GM12878 (cell line): ENCODE data around the gene POLR2L. TPM values are rescaled to one million over a fixed set of nuclear protein-coding genes. Genes with fewer than 3 reads are reported as not detected.
A peak's percentile ranks its signal among the peaks of the same experiment; 100 is the strongest.

ENCODE experiments used
- CHD1 ChIP-seq: IDR thresholded peaks from 2 replicates; pipeline ENCODE4 v1.6.1; 2012; ENCODE audit warnings: low read depth, low read length, improper control_type of control experiment
- CHD4 ChIP-seq: fragments of 200-600 bp; sonication (generic); IDR thresholded peaks from 2 replicates; pipeline ENCODE4 v1.6.1; 2016; ENCODE audit warnings: mild to moderate bottlenecking
- DPF2 ChIP-seq: fragments of 450-650 bp; IDR thresholded peaks from 2 replicates; pipeline ENCODE4 v1.6.1; 2017; ENCODE audit warnings: mild to moderate bottlenecking
- EED ChIP-seq: sonication (generic); IDR thresholded peaks from 2 replicates; pipeline ENCODE4 v1.6.1; 2016; ENCODE audit warnings: antibody characterized with exemption, low read depth
- EP300 ChIP-seq, 2 experiments: fragments of 150-350 bp in 1 of 2; IDR thresholded peaks; 2 replicates each; pipeline ENCODE4 v1.6.1; 2011 to 2012; ENCODE audit warnings: low read depth in 2 of 2, low read length in 2 of 2, borderline replicate concordance in 1 of 2, improper control_type of control experiment in 1 of 2, inconsistent platforms in 1 of 2; ENCODE audit not compliant: control insufficient read depth in 1 of 2
- EZH2 ChIP-seq: IDR thresholded peaks from 2 replicates; pipeline ENCODE4 v1.6.1; 2012; ENCODE audit warnings: low read depth, mild to moderate bottlenecking, control low read depth, inconsistent platforms, low read length, borderline replicate concordance; ENCODE audit not compliant: control insufficient read depth
- IRF3 ChIP-seq: fragments of 450-650 bp; IDR thresholded peaks from 2 replicates; pipeline ENCODE4 v1.6.1; 2014; ENCODE audit warnings: mild to moderate bottlenecking
- JUNB ChIP-seq: IDR thresholded peaks from 2 replicates; pipeline ENCODE4 v1.6.1; 2016; ENCODE audit warnings: antibody characterized with exemption, mild to moderate bottlenecking
- LARP7 ChIP-seq: fragments of 450-650 bp; IDR thresholded peaks from 2 replicates; pipeline ENCODE4 v1.6.1; 2017; ENCODE audit warnings: mild to moderate bottlenecking
- MAX ChIP-seq: IDR thresholded peaks from 2 replicates; pipeline ENCODE4 v1.6.1; 2012; ENCODE audit warnings: low read depth, low read length, improper control_type of control experiment
- NBN ChIP-seq: fragments of 450-650 bp; IDR thresholded peaks from 2 replicates; pipeline ENCODE4 v1.6.1; 2016
- NKRF ChIP-seq: fragments of 450-650 bp; conservative IDR thresholded peaks from 2 replicates; pipeline ENCODE4 v1.6.1; 2017; ENCODE audit warnings: mild to moderate bottlenecking, moderate library complexity
- POLR2AphosphoS5 ChIP-seq: IDR thresholded peaks from 2 replicates; pipeline ENCODE4 v1.6.1; 2011; ENCODE audit warnings: mild to moderate bottlenecking, low read length, inconsistent platforms
- RB1 ChIP-seq: fragments of 450-650 bp; formaldehyde crosslinking; IDR thresholded peaks from 2 replicates; pipeline ENCODE4 v1.6.1; 2017; ENCODE audit warnings: mild to moderate bottlenecking, borderline replicate concordance
- RELA ChIP-seq: fragments of 450-650 bp; IDR thresholded peaks from 2 replicates; pipeline ENCODE4 v1.8.0; 2014; ENCODE audit warnings: borderline replicate concordance; ENCODE audit not compliant: partially characterized antibody
- SMAD5 ChIP-seq: IDR thresholded peaks from 2 replicates; pipeline ENCODE4 v1.6.1; 2016; ENCODE audit warnings: antibody characterized with exemption, low read depth
- SP1 ChIP-seq: IDR thresholded peaks from one replicate; pipeline ENCODE4 v1.6.1; 2011; ENCODE audit warnings: low read depth, low read length
- SREBF1 ChIP-seq: IDR thresholded peaks from 2 replicates; pipeline ENCODE4 v1.6.1; 2012; ENCODE audit warnings: mild to moderate bottlenecking, low read length
- TAF1 ChIP-seq: IDR thresholded peaks from 2 replicates; pipeline ENCODE4 v1.6.1; 2011; ENCODE audit warnings: mild to moderate bottlenecking, low read depth, low read length, borderline replicate concordance
- ZNF217 ChIP-seq: fragments of 450-650 bp; IDR thresholded peaks from 2 replicates; pipeline ENCODE4 v1.6.1; 2017; ENCODE audit warnings: antibody characterized with exemption, mild to moderate bottlenecking
- ZSCAN29 ChIP-seq: fragments of 450-650 bp; IDR thresholded peaks from 2 replicates; pipeline ENCODE4 v1.6.1; 2017; ENCODE audit warnings: mild to moderate bottlenecking, moderate library complexity
- polyA plus RNA-seq, 11 experiments: library from polyadenylated mRNA; depleted of rRNA in 4 of 11; unstranded in 6 of 11; stranded (reverse) in 5 of 11; fragments of >200 nt; fragmentation: Nextera tagmentation in 4 of 11; fragmentation: Illumina TruSeq in 1 of 11; extraction: Ambion mirVana in 4 of 11; extraction: Trizol in 1 of 11; gene quantifications; 1 replicate in 1 of 11; 2 replicates in 10 of 11; pipeline versions ENCODE4 v1.2.1 to v1.2.3, GENCODE V29; 2011 to 2016; ENCODE audit warnings: inconsistent platforms in 2 of 11, missing spikeins in 2 of 11, low read depth in 1 of 11
- total RNA-seq, 4 experiments: library from RNA; depleted of rRNA in 3 of 4; stranded (reverse); fragments of >200 nt in 3 of 4; fragmentation: Illumina TruSeq in 1 of 4; extraction: Trizol in 1 of 4; gene quantifications; 2 replicates each; pipeline versions ENCODE4 v1.2.1 to v1.2.3, GENCODE V29; 2013 to 2021
- TF ChIP-seq, protein P1 (sequence below), 3 experiments: IDR thresholded peaks in 2 of 3; conservative IDR thresholded peaks in 1 of 3; 2 replicates each; pipeline ENCODE4 v1.5.1; 2011; ENCODE audit warnings: low read depth in 3 of 3, low read length in 3 of 3, mild to moderate bottlenecking in 3 of 3, control low read depth in 2 of 3, moderate library complexity in 2 of 3, inconsistent platforms in 1 of 3, mixed read lengths in 1 of 3; ENCODE audit not compliant: control insufficient read depth in 2 of 3, insufficient read depth in 1 of 3; ENCODE audit errors: extremely low read depth in 1 of 3
- TF ChIP-seq, protein P2 (sequence below): fragments of 450-650 bp; formaldehyde crosslinking; IDR thresholded peaks from 2 replicates; pipeline ENCODE4 v1.5.0; 2022; ENCODE audit warnings: mild to moderate bottlenecking, missing genetic modification characterization

POLR2L gene
- total and polyA plus RNA-seq, 10 of the 15 experiments (the other 5 are each of a cell fraction or from before 2014, with no cell fraction given) = 23.1 to 497 (median 125) TPM

DNA sequence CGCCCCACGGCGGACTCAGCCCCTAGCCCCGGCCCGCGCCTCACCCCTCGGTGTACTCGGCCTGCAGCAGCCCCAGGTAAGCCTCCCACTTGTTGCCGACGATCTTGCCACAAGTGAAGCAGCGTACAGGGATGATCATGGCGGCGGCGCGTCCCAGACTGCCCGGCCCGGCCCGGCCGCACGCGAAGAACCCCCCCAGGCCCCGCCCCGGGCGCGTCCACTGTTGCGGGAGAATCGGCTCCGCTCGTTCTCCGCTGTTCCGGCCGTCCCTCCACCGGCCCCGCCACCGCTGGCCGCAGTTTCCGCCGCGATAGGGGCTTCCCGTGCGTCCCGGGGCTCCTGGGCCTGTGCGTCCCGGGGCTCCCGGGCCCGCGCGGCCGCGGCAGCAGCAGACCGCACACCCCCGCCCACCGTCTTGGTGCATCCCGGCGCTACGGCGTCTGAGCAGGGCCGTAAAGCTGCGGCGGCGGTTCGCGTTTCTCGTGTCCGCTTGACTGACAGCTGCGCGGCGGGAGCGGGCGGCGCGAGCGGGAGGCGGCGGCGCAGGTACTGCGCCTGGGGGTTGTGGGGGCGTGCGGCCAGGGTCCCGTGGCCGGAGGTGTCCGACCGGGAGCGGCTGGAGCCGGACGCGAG is at the start of gene POLR2L, which contains the start of gene TSPAN4 (continued):
- TF ChIP-seq CHD1 (peak; percentile 98), LARP7 (peak; percentile 99), TAF1 (peak; percentile 95), ZSCAN29 (0 out of 2 replicates have a peak, but pooled peaks have one; percentile 48), EED (no peak), EP300 (IDR thresholded peaks at IDR 0.05; ENCODE audit: borderline replicate concordance in 1 of 2, control insufficient read depth in 1 of 2, low read depth in 2 of 2, low read length in 2 of 2) (0 out of 4 replicates have a peak, but pooled peaks of 1 of the 2 experiments have one; percentile 10), SP1 (peak; percentile 78), SMAD5 (peak; percentile 92), EZH2 (no peak), NBN (no peak), JUNB (no peak), RELA (peak; percentile 94), IRF3 (peak; percentile 60; the same call in 1 of the 2 replicates), RB1 (peak; percentile 98; the same call in 1 of the 2 replicates), DPF2 (peak; percentile 97), ZNF217 (peak; percentile 74; the same call in 1 of the 2 replicates), POLR2AphosphoS5 (peak; percentile 99), NKRF (peak; percentile 92), CHD4 (no peak), MAX (peak; percentile 90), SREBF1 (peak; percentile 95)
- TF ChIP-seq, protein P1, sequence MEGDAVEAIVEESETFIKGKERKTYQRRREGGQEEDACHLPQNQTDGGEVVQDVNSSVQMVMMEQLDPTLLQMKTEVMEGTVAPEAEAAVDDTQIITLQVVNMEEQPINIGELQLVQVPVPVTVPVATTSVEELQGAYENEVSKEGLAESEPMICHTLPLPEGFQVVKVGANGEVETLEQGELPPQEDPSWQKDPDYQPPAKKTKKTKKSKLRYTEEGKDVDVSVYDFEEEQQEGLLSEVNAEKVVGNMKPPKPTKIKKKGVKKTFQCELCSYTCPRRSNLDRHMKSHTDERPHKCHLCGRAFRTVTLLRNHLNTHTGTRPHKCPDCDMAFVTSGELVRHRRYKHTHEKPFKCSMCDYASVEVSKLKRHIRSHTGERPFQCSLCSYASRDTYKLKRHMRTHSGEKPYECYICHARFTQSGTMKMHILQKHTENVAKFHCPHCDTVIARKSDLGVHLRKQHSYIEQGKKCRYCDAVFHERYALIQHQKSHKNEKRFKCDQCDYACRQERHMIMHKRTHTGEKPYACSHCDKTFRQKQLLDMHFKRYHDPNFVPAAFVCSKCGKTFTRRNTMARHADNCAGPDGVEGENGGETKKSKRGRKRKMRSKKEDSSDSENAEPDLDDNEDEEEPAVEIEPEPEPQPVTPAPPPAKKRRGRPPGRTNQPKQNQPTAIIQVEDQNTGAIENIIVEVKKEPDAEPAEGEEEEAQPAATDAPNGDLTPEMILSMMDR (IDR thresholded peaks at IDR 0.05 in 2 of 3, conservative IDR thresholded peaks at IDR 0.05 in 1 of 3; ENCODE audit: control insufficient read depth in 2 of 3, extremely low read depth in 1 of 3, insufficient read depth in 1 of 3, low read depth in 3 of 3, low read length in 3 of 3) = no peak
- TF ChIP-seq, protein P2, sequence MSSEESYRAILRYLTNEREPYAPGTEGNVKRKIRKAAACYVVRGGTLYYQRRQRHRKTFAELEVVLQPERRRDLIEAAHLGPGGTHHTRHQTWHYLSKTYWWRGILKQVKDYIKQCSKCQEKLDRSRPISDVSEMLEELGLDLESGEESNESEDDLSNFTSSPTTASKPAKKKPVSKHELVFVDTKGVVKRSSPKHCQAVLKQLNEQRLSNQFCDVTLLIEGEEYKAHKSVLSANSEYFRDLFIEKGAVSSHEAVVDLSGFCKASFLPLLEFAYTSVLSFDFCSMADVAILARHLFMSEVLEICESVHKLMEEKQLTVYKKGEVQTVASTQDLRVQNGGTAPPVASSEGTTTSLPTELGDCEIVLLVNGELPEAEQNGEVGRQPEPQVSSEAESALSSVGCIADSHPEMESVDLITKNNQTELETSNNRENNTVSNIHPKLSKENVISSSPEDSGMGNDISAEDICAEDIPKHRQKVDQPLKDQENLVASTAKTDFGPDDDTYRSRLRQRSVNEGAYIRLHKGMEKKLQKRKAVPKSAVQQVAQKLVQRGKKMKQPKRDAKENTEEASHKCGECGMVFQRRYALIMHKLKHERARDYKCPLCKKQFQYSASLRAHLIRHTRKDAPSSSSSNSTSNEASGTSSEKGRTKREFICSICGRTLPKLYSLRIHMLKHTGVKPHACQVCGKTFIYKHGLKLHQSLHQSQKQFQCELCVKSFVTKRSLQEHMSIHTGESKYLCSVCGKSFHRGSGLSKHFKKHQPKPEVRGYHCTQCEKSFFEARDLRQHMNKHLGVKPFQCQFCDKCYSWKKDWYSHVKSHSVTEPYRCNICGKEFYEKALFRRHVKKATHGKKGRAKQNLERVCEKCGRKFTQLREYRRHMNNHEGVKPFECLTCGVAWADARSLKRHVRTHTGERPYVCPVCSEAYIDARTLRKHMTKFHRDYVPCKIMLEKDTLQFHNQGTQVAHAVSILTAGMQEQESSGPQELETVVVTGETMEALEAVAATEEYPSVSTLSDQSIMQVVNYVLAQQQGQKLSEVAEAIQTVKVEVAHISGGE (CRISPR knock-in tag) = no peak
